Activated naive CD4-positive, alpha-beta T cell treated with anti-CD3 and anti-CD28 coated beads for 36 hours (primary cell): ENCODE data around the gene AKAP11. TPM values are rescaled to one million over a fixed set of nuclear protein-coding genes. Genes with fewer than 3 reads are reported as not detected.
"Not testable (repeated sequence)": the region's sequence is repeated elsewhere in the genome, so short reads cannot be mapped to it uniquely, and the experiment has no call there.

ENCODE experiments used
- CTCF ChIA-PET: fragments of 350-600 bp; sonication (Branson Sonifier 250); formaldehyde crosslinking; loops from one replicate; lab custom pipeline; 2021; ENCODE audit warnings: antibody characterized with exemption; lab: Charles Lee
- DNase-seq: peaks from one replicate; pipeline ENCODE4 v3.0.0-alpha.2; 2020
- H3K27ac Mint-ChIP-seq: one replicate; pipeline ENCODE4 v1.8.0; 2021; ENCODE audit warnings: mild to moderate bottlenecking, mixed read lengths
- H3K27me3 Mint-ChIP-seq: one replicate; pipeline ENCODE4 v1.8.0; 2021; ENCODE audit warnings: low read depth, mixed read lengths
- H3K36me3 Mint-ChIP-seq: one replicate; pipeline ENCODE4 v1.8.0; 2021; ENCODE audit warnings: low read depth, mixed read lengths
- H3K4me1 Mint-ChIP-seq: one replicate; pipeline ENCODE4 v1.8.0; 2021; ENCODE audit warnings: low read depth, mixed read lengths
- H3K4me3 Mint-ChIP-seq: one replicate; pipeline ENCODE4 v1.8.0; 2021; ENCODE audit warnings: mild to moderate bottlenecking, moderate library complexity, mixed read lengths
- H3K9me3 Mint-ChIP-seq: one replicate; pipeline ENCODE4 v1.8.0; 2021; ENCODE audit warnings: mixed read lengths
- intact Hi-C: fragments of 100-400 bp; cut with micrococcal nuclease; formaldehyde crosslinking; loops from one replicate; pipeline ENCODE4 v1.15.1; 2023
- total RNA-seq, 2 experiments: library from RNA; stranded (reverse); gene quantifications; one replicate each; pipeline ENCODE4 v1.2.3, GENCODE V29; 2021

The AKAP11 gene, protein sequence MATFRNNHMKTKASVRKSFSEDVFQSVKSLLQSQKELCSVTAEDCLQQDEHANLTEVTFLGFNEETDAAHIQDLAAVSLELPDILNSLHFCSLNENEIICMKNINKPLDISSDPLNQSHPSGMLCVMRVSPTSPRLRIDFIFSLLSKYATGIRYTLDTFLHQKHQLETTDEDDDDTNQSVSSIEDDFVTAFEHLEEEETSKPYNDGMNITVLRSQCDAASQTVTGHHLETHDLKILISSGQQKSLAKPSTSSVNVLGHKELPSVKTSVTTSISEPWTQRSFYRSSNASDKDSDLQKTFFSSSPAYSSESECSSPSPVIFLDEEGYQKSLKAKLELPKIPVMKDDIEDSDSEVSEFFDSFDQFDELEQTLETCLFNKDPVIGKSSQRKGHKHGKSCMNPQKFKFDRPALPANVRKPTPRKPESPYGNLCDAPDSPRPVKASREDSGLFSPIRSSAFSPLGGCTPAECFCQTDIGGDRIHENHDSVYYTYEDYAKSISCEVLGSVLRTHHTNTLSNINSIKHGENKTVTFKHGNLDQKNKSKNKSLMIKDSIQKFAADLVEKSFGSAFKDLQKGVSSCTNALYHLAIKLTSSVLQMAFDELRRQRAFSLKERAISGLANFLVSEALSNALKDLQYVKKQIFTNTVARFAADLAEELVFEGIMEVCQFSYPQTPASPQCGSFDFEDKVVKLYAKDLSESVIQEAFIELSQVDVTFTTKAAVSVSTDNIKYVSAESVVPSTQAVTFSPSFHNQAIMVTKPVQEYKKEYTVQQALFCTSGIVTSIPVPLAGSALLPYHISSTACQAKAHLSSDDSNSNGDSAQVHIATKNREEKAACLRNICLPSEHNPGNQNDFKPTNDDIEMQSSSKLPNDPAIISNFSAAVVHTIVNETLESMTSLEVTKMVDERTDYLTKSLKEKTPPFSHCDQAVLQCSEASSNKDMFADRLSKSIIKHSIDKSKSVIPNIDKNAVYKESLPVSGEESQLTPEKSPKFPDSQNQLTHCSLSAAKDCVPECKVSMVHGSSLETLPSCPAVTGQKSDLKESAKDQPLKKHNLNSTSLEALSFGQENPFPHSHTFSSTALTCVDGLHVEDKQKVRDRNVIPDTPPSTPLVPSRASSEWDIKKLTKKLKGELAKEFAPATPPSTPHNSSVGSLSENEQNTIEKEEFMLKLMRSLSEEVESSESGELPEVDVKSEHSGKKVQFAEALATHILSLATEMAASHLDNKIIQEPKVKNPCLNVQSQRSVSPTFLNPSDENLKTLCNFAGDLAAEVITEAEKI (N-terminal part only)
- 10 to 100 TPM; 24.2 to 25.0 TPM for total RNA-seq

DNA sequence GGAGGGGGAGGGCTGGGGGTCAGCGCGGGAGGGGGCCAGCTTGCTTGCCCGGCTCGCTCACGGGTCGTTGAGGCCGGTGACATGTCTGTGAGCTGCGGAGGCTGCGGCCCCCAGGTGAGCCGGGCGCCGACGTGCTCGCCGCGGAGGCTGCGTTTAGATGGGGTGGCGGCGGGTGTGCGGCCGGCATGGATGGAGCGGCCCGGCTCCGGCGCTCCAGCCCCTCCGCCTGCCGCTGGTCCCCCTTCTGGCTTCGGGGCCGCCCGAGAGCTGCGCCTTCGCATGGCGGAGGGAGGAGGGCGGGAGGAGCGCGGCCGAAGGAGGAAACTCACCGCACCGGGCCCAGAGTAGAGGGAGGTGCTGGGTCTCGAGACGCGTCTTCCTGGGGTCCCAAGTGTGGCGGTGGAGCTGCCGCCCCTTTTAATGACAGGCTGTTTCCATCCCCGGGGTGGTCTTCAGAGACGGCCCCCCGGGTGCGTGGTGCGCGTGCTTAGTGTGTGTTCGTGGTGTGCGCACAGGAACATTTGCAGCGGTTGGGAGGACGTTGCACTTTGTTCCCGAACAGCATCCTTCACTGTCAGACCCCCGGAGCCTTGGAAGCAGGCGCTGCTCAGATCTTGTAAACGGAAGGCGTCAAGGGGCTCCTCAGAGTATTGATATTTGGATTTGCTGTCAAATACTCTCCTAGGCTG is at the start of gene AKAP11:
TSS of gene AKAP11 (plus strand) at position 38 of the 689 bp plus-strand sequence. CDS start 14,197 bp downstream, outside the sequence.
- Mint-ChIP-seq H3K4me3 (peak within 1 kb of the TSS; percentile 94), H3K27ac (peak within 1 kb of the TSS; percentile 92), H3K9me3 (no peaks in the 10 kb centered on the region), H3K27me3 (no peaks in the 10 kb centered on the region), H3K4me1 (peaks cover 50% of the 10 kb centered on the region), H3K36me3 (no peaks in the 10 kb centered on the region)
- CTCF ChIA-PET, result interaction anchor here (0.7 to 1.5 kb wide), 4 partner anchors 46 to 206 kb away, joined by 3 to 4 read pairs (median 3); no protein-coding TSS in a partner anchor
- peak; percentile 51 for DNase-seq
- intact Hi-C loops, result loop anchor here (1.0 to 10.0 kb wide), 9 partner anchors 9 to 2003 kb away; partner anchors contain the start of genes DGKH, EPSTI1, FOXO1 and VWA8

DNA sequence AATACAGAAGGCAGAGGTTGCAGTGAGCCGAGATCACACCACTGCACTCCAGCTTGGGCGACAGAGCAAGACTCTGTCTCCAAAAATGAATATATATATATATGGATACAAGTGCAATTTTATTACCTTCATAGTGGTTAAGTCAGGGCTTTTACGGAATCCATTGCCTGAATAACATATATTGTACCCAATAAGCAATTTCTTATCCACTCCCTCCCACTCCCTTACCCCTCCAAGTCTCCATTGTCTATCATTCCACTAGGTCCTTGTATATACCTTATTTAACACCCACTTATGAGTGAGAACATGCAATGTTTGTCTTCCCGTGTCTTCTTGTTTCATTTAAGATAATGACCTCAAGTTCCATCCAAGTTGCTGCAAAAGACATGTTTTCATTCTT is 48.3 kb upstream of the AKAP11 start:
- DNase-seq, result no peak
- H3K9me3 Mint-ChIP-seq, result no peaks in the 10 kb centered on the region
- H3K4me1 Mint-ChIP-seq, result peaks cover 2% of the 10 kb centered on the region
- H3K27me3 Mint-ChIP-seq, result no peaks in the 10 kb centered on the region
- CTCF ChIA-PET, result interaction anchor here (1.7 kb wide), 1 partner anchor 11 kb away, joined by 4 read pairs; no protein-coding TSS in a partner anchor
- intact Hi-C loops, result no loop called here
- H3K4me3 Mint-ChIP-seq, result no peak overlapping the region
- H3K36me3 Mint-ChIP-seq, result peaks cover 31% of the 10 kb centered on the region
- no peak overlapping the region for H3K27ac Mint-ChIP-seq

DNA sequence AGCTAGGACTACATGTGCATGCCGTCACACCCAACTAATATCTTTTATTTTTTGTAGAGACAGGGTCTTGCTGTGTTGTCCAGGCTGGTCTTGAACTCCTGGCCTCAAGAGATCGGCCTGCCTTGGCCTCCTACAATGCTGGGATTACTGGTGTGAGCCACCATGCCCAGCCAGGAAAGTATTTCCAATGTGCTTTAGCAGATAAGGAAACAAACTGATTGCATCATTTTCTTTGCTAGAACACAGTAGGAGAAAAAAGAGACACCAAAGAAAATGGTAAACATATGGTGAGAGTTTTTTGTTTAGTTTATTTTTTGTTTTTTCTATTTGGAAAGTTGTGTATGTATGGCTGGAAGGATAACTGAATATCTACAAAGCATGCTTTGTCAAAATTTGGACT is 46.9 kb upstream of the AKAP11 start:
- CTCF ChIA-PET, result no interaction called here
- H3K27ac Mint-ChIP-seq, result no peak overlapping the region

DNA sequence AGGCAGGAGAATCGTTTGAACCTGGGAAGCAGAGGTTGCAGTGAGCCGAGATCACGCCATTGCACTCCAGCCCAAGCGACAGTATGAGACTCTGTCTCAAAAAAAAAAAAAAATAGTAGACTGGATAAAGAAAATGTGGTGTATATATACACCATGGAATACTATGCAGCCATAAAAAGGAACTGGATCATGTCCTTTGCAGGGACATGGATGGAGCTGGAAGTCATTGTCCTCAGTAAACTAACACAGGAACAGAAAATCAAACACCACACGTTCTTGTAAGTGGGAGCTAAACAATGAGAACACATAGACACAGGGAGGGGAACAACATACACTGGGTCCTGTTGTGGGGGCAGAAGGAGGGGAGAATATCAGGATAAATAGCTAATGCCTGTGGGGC is 45.2 kb upstream of the AKAP11 start:
- H3K27ac Mint-ChIP-seq, H3K4me3 Mint-ChIP-seq, intact Hi-C loops, H3K27me3 Mint-ChIP-seq, H3K9me3 Mint-ChIP-seq, H3K4me1 Mint-ChIP-seq, DNase-seq: not testable (repeated sequence)
- CTCF ChIA-PET, result interaction anchor here (1.1 kb wide), 1 partner anchor 45 kb away, joined by 3 read pairs; the partner anchor contains the start of gene AKAP11
- peaks cover 21% of the 10 kb centered on the region for H3K36me3 Mint-ChIP-seq

More for the DNA sequence above, 46.9 kb upstream of the AKAP11 start:
- Mint-ChIP-seq H3K27me3 (no peaks in the 10 kb centered on the region), H3K4me3 (no peak overlapping the region), H3K4me1 (peaks cover 2% of the 10 kb centered on the region), H3K9me3 (no peaks in the 10 kb centered on the region), H3K36me3 (peaks cover 30% of the 10 kb centered on the region)
- intact Hi-C loops, result no loop called here
- DNase-seq, result no peak

DNA sequence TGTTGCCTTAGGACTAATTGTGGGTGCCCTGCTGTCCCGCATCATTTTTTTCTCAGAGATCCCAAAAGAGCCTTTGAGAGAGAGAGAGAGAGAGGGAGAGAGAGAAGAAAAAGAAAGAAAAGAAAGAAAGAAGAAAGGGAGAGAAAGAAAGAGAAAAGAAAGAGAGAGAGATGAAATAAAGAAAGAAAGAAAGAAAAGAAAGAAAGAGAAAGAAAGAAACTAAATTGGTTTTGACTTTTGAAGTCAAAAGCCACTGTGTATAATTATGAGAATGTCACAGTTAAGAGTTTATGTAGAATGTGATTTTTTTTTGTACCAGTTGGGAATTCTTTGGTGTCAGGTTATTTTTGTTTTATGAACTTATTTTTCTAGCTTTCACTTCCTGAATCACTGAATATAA is 43.4 kb upstream of the AKAP11 start:
- Mint-ChIP-seq H3K27me3 (no peaks in the 10 kb centered on the region), H3K27ac (no peak overlapping the region), H3K9me3 (no peaks in the 10 kb centered on the region), H3K4me3 (no peak overlapping the region), H3K4me1 (peaks cover 2% of the 10 kb centered on the region), H3K36me3 (peaks cover 20% of the 10 kb centered on the region)
- DNase-seq, result no peak
- CTCF ChIA-PET, result no interaction called here
- intact Hi-C loops, result no loop called here

DNA sequence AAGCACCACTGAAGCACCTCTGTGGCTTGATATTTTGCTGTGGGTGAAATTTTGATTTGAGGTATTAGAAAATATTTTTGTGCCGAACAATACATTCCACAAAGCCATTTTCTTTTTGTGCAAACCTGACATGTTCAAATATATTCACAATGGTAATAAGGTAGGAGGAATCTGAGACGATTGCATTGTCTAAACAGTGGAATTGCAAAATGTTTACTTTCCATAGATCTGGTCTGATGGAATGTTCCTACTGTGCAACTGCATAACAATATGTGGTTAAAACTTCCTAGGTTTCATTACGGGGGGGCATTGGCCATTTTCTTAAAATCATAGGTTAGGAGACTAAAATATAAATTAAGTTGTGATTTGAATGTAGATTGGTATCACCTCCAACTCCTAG is 42.7 kb upstream of the AKAP11 start:
- DNase-seq, result no peak
- H3K27ac Mint-ChIP-seq, result no peak overlapping the region
- H3K9me3 Mint-ChIP-seq, result no peaks in the 10 kb centered on the region
- peaks cover 2% of the 10 kb centered on the region for H3K4me1 Mint-ChIP-seq
- intact Hi-C loops, result no loop called here
- no peaks in the 10 kb centered on the region for H3K27me3 Mint-ChIP-seq
- peaks cover 17% of the 10 kb centered on the region for H3K36me3 Mint-ChIP-seq
- H3K4me3 Mint-ChIP-seq, result no peak overlapping the region
- CTCF ChIA-PET, result no interaction called here

DNA sequence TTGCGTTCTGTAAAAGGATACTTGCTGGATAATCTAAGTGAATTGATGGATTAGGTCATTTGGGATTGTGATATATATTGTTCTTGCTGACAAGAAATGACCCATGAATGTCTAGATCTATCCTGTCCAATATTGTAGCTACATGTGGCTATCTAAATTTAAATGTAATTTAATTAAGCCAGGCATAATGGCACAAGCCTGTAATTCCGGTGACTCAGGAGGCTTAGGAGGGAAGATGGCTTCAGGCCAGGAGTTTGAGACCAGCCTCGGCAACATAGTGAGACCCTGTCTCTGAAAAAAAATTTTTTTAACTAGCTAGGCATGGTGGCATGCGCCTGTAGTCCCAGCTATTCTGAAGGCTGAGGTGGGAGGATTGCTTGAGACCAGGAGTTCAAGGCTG is 39.3 kb upstream of the AKAP11 start:
- Mint-ChIP-seq H3K27me3 (no peaks in the 10 kb centered on the region), H3K27ac (no peak overlapping the region), H3K4me3 (no peak overlapping the region), H3K4me1 (peaks cover 2% of the 10 kb centered on the region), H3K36me3 (peaks cover 3% of the 10 kb centered on the region), H3K9me3 (no peaks in the 10 kb centered on the region)
- no peak for DNase-seq
- intact Hi-C loops, result no loop called here
- CTCF ChIA-PET, result no interaction called here

DNA sequence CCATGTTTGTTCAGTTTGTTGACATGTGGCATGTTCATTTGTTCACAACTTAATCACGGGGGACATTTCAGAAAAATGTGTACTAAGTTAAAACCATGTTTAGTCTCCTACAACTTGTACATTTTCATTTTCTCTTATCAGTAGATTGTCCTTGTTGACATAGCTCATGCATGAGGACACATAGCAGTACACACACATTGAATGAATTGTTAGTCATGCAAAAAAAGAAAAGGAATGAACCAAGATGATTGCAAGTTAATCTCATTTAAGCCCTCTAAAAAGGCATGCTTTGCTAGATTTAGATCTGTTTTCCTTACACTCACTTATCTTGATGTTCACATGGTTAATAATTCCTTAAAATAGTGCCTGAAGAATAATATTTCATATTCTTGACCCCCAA is 38.2 kb upstream of the AKAP11 start:
- no peaks in the 10 kb centered on the region for H3K4me1 Mint-ChIP-seq
- no peaks in the 10 kb centered on the region for H3K9me3 Mint-ChIP-seq
- CTCF ChIA-PET, result no interaction called here
- H3K27ac Mint-ChIP-seq, result no peak overlapping the region
- intact Hi-C loops, result no loop called here
- no peaks in the 10 kb centered on the region for H3K27me3 Mint-ChIP-seq
- H3K36me3 Mint-ChIP-seq, result peaks cover 3% of the 10 kb centered on the region
- no peak for DNase-seq
- H3K4me3 Mint-ChIP-seq, result no peak overlapping the region

DNA sequence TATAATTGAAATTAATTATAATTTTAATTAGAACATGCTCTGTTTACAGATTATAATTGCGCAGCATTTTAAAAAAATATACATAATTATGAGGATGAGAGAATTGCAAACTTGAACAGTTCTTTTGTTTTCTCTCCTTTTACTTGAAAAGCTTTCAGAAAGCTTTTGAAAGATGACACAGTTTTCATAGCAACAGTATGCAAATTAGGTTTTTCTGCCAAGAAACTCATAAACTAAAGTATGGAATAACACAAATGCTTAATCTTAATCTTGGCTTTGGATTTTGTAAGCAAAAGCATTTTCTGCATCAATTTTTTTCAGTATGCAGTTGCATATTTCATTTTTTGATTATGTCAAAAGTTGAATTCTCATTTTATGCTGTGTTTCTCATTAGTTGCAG is 32.8 kb upstream of the AKAP11 start:
- Mint-ChIP-seq H3K27me3 (no peaks in the 10 kb centered on the region), H3K4me3 (no peak overlapping the region)

DNA sequence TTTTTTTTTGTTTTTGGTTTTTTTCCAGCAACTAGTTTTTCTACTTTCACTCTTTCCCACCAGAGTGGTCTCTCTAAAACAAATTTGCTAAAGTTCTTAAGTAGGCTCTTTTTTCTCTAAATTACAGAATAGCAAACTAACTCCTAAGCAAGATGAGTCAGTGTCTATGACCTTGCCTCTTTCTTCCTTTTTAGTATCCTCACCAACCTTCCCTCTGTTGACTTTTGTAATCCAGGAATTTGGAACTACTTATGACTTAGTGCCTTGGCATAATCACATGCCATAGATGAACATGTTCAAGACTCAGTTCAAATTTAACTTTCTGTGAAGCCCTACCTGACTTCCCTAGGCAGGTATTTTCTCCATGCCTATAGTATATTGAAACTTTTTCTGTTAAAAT is 32.3 kb upstream of the AKAP11 start:
- intact Hi-C loops, result no loop called here
- no peaks in the 10 kb centered on the region for H3K4me1 Mint-ChIP-seq
- CTCF ChIA-PET, result interaction anchor here (0.6 kb wide), 1 partner anchor 371 kb away, joined by 3 read pairs; no protein-coding TSS in a partner anchor
- H3K9me3 Mint-ChIP-seq, result no peaks in the 10 kb centered on the region
- no peaks in the 10 kb centered on the region for H3K27me3 Mint-ChIP-seq
- no peak overlapping the region for H3K27ac Mint-ChIP-seq
- no peaks in the 10 kb centered on the region for H3K36me3 Mint-ChIP-seq
- no peak overlapping the region for H3K4me3 Mint-ChIP-seq
- no peak for DNase-seq

More for the DNA sequence above, 32.8 kb upstream of the AKAP11 start:
- CTCF ChIA-PET, result interaction anchor here (0.6 kb wide), 1 partner anchor 371 kb away, joined by 3 read pairs; no protein-coding TSS in a partner anchor
- no peak for DNase-seq
- H3K27ac Mint-ChIP-seq, result no peak overlapping the region
- intact Hi-C loops, result no loop called here
- H3K4me1 Mint-ChIP-seq, result no peaks in the 10 kb centered on the region
- H3K36me3 Mint-ChIP-seq, result no peaks in the 10 kb centered on the region
- no peaks in the 10 kb centered on the region for H3K9me3 Mint-ChIP-seq

DNA sequence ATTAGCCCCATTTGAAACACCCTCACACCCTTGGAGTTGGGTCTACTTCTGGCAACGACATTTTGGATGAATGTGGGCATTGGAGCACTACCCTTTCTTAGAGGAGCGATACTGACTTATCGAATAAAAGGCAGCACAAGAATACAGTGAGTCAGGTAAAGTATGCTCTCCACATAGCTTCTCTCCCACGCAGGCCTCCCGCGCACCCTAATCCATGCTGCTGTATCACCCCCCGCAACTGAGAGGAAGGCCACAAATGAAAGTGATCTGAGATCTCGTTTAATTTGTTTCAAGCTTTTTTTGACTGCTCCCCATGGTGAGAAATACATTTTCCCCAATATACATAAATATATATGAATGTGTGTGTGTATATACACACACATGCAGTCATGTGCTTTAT is 25.4 kb upstream of the AKAP11 start:
- no peak overlapping the region for H3K4me3 Mint-ChIP-seq
- DNase-seq, result no peak
- H3K27me3 Mint-ChIP-seq, result no peaks in the 10 kb centered on the region
- no peaks in the 10 kb centered on the region for H3K36me3 Mint-ChIP-seq
- no peak overlapping the region for H3K27ac Mint-ChIP-seq
- H3K9me3 Mint-ChIP-seq, result no peaks in the 10 kb centered on the region
- CTCF ChIA-PET, result no interaction called here
- no peaks in the 10 kb centered on the region for H3K4me1 Mint-ChIP-seq
- intact Hi-C loops, result no loop called here
